Measurements from ENCODE around the gene BLVRA.

The BLVRA gene

DNA sequence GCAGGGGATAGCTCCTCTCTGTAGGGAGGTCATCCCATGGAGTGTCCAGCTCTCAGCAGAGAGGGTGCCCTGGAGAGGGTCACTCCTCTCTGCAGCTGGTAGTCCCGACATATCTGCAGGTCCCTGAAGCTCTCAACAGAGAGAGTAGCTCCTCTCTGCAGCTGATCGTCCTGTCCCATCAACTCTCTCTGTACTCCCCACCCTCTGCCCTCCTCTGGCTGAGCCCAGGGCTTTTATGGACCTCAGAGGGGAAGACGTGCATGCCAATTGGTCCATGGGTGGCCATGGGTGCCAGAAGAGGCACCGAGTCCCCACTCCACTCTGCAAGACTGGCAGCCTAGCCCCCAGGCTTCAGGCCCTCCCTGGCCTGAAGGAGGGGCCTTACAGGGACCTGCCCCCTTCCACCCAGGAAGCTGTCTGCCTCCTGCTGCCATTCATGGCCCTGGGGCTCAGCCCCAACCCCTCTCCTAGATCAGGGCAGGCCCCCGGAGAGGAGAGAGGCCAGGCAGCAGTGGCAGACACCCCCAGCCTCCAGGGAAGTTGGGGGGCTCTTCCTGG, 9.0 kb upstream of the BLVRA start:
- in situ Hi-C loops (cut with MboI; ENCODE audit: low sequenced_read_pairs) = no loop called here

DNA sequence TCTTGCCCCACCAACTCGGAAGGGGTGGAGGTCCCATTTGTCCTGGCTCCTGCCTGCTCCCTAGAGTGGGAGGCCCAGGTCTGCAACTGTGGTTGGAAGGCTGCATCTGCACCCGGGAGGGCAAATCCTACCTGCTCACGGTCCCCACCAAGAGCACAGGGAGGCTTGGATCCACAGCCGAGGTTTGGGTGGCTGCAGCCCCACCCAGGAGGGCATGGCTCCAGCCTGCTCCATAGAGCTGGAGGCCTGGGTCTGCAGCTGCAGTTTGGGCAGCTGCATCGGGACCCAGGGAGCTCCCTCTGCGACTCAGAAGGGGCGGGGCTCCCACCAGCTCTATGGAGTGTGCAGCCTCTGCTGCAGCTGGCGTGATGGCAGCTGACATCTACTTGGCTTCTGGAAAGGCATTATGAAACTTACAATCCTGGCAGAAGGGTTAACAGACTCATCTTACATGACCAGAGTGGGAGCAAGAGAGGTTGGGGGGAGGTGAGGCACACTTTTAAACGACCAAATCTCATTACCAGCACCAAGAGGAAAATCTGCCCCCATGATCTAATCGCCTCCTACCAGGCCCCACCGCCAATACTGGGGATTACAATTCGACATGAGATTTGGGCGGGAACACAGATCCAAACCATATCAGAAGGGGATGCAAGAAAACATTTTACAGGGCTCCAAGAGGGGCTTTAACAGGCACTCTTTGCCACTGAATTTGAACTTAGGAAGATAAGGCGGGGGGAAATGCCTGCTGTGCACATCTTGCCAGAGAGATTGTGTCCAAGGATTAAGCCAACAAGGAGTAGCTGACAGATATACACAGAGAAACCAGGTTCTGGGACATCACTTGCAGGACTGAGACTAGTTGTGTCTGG, 8.2 kb upstream of the BLVRA start:
- in situ Hi-C loops (cut with MboI; ENCODE audit: low sequenced_read_pairs) = no loop called here

DNA sequence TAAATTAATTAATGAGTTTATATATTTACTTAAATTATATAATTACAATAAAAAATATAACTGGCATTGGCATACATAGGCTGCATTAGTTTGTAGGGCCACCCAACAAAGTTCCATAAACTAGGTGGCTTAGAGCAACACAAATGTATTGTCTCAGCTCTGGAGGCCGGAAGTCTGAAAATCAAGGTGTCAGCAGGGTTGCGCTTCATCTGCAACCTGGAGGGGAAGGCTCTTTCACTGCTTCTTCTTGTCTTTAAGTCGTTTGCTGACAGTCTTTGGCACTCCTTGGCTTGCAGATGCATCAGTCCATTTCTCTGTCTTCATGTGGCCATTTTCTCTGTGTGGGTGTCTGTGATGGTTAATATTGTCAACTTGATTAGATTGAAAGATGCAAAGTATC, 6.1 kb upstream of the BLVRA start:
- in situ Hi-C loops (cut with MboI; ENCODE audit: low sequenced_read_pairs) = no loop called here

DNA sequence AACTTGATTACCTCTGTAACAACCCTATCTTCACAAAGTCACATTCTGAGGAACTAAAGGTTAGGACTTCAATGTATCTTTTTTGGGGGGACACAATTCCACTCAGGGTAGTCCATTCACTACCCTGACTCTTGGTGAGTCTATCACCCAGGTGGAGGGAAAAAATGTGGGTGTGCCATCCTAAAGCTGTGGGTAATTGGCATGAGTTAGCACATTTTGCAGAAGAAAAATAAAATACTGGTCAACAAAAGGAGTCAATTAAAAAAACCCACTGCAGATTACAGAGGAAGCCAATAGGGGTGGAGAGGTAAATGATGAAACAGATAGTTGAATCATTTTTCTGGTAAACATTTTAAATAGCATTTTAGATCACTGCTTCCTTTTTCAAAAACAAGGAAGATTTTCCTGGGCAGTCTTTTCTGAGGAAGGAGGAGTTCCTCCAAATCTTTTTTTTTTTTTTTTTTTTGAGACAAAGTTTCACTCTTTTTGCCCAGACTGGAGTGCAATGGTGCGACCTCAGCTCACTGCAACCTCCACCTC, 5.1 kb upstream of the BLVRA start:
- in situ Hi-C loops (cut with MboI; ENCODE audit: low sequenced_read_pairs) = no loop called here

DNA sequence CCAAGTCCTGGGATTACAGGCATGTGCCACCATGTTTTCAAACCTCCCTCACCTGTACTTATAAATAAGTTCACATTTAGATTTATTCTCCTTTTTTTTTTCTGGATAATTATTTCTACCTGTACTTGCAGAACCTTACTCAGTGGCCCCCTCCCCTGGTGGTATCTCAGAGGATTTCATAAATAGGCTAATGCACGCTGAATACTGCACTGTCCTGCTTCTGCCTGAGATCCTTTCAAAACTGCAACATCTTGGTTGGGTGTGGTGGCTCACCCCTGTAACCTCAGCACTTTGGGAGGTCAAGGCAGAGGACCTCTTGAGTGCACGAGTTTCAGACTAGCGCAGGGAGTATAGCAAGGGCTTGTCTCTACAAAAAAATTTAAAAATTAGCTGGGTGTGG, 4.6 kb upstream of the BLVRA start:
- in situ Hi-C loops (cut with MboI; ENCODE audit: low sequenced_read_pairs) = no loop called here

DNA sequence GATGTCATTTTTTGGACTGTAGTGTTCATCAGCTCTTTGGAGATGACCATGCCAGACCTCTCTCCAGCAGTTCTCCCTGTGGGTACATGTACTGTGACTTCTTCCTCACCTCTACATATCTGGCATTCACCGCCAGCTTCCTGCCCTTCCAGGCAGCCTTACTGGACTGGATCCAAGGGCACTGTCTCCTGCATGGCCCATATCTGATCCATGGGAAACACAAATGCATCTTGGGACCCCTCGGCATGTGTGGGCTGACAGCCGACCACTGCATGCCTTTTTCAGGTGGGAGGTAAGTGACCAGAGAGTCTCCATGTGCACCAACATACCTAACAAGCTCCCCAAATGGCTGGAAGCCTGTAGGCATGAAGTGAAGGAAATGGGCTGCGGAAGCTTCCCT, 3.9 kb upstream of the BLVRA start:
- in situ Hi-C loops (cut with MboI; ENCODE audit: low sequenced_read_pairs) = no loop called here

DNA sequence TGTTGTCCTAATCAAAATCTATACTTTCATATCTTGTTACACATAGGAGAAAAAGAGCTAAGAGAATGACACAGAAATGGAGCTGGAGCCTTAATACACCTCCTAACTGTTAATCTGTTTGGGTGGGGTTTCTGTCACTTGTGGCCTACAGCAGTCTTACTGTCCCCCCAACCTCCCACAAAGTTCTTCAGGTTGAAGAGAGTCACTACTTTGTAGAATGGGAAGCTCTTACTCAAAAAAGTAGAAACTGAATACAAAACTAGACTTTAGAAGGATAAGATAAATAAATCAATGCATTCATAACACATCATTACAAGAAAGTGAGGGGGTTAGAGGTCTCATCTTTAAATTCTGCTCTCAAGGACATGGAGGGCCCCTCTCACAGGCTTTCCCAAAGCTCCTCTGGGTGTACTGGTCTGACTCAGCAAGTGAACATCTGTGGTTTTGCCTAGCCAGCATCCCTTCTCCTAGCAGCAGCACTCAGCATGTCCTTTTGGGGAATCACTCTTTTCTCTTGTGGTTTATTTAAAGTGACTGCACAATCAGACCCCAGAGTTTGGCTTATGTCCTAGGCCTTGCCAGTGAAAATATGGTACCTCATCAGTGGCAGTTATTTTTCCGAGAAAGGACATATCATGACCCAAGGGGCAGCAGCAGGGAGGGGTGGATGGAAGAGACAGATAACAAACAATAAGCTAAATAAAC, 2.0 kb upstream of the BLVRA start:
- in situ Hi-C loops (cut with MboI; ENCODE audit: low sequenced_read_pairs) = no loop called here

DNA sequence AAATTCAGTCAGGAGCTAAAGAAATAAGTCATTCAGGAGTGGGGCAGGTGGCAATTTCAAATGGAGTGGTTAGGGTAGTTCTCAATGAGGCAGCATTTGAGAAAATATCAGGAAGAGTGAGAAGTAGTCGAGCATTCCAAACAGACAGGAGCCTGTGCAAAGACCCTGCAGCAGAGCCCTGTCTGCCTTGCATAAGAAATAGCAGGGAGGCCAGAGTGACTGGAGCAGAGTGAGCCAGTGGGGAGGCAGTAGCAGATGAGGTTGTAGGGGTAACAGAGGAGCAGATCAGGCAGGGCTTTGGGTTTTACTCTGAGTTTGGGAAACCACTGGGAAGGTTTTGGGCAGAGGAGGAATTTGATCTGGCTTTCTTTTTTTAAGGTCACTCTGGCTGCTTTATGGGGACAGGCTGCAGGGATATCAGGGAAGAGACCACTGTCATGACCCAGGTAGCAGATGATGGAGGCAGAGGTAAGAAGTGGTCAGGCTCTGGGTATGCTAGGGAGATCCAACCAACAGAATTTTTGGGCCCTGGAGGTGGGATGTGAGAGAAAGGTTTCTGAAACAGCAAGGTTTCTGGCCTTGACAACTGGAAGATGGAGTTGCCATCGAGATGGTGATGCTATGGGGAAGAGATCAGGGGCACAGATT, 1.3 kb upstream of the BLVRA start:
- in situ Hi-C loops (cut with MboI; ENCODE audit: low sequenced_read_pairs) = no loop called here

DNA sequence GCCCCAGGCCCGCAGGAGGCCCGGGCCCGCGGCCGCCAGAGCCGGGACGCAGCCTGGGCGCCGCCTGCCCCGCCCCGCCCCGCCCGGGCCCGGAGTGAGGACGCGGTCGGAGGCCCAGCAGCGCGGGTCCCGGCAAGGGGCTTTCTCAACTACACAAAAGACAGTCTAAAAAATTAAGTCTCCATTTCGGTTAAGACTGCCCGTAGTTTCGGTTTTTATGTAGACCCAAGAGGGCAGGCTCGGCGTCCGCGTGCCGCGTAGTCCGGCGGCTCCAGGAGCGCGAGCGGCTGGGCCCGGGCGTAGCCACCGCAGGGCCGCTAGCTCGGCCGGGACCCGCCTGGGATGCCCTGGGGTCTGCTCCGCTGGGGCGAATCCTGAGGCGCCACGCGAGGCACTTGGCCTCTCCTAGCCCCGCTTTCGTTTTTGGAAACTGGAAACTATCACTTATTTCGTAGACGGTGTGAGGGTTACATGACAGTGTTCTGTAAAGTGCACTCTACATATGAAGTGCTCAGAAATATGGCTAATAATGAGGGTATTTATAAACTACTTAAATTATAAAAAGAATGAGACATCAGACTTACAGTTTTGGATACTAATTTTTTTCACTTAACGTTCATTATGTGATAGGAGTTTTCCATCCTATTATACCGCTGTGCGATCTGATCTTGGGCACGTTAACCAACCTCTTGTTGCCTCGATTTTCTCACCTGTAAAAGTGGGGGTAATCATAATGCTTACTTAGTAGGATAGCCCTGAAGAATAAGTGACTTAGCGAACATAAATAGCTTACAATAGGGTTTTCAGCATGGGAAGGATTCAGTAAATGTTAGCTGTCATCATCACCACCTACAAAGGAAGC, 573 bp downstream of the BLVRA start:
- in situ Hi-C loops (cut with MboI; ENCODE audit: low sequenced_read_pairs) = no loop called here

DNA sequence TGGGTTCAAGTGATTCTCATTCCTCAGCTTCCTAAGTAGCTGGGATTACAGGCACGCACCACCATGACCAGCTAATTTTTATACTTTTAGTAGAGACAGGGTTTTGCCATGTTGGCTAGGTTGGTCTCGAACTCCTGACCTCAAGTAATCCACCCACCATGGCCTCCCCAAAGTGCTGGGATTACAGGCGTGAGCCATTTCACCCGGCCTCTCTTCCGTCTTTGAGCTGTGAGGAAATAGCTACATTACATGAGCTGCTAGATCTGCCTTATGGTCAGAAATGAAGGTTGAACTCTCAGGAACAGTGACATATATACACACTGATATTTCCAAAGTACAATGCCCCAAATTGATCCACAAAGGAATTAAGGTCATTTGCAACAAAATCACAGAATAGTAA, 2.4 kb downstream of the BLVRA start:
- in situ Hi-C loops (cut with MboI; ENCODE audit: low sequenced_read_pairs) = no loop called here

DNA sequence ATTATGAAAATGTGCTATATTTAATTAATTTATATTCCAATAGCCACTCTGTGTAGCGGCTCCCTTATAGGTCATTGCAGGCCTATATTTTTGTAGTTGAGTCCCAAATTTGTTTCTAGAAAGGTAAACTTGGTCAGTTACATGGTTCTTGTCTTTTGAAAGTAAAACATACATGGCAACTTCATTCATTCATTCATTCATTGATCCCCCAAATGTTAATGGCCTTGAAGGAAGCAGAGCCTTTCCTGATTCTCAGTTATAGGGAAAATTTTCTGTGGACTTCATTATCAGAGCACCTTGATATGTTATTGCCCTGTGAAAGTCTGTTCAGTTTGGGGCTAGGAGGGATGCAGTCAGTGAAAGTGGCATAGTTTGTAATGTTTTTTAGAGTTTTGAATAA, 2.9 kb downstream of the BLVRA start:
- in situ Hi-C loops (cut with MboI; ENCODE audit: low sequenced_read_pairs) = no loop called here

DNA sequence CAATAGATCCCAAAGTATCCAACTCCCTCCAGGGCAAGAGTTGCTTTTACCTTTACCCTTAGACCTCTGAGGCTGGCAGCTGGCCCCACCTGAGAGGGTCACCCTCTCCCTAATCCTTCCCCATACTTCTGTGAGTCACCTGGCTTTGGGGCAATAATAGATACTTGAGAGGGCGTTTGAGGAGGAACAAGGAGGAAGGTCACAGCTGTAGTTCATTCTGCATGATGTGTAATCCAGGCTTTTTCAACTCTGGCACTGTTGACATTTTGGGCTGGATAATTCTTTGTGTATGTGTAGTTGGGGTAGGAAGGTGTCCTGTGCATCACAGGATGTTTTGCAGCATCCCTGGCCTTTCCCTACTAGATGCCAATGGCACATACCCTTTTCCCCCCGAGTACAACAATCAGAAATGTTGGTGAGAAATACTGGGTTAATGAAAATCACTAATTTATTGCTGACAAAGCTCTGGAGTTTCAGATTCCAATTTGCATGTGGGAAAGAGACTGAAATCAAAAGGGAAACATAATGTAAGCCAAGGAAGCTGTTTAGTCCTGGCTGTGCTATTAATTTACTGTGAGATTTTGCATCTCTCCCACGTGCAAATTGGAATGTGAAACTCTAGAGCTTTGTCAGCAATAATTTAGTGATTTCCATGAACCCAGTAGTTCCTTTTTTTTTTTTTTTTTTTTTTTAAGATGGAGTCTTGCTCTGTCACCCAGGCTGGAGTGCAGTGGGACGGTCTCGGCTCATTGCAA, 3.6 kb downstream of the BLVRA start:
- in situ Hi-C loops (cut with MboI; ENCODE audit: low sequenced_read_pairs) = no loop called here

DNA sequence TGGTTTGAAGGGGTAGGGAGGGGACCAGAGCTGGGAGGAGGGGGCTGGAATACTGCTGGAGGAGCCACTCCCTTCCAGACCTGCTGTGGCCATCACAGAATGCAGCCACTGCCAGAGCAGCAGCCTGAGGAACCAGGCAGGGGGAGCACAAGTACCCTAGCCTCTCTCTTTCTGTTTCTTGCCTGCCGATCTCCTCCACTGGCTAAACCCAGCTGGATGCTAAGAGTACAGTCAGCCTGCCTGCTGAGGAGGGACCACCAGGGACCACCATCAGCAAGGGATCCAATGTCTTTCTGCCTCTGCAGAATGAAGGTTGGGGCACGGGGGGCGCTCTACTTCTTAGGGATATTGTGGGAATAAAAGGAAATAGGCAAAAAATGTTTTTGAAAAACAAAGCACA, 4.7 kb downstream of the BLVRA start:
- in situ Hi-C loops (cut with MboI; ENCODE audit: low sequenced_read_pairs) = no loop called here

DNA sequence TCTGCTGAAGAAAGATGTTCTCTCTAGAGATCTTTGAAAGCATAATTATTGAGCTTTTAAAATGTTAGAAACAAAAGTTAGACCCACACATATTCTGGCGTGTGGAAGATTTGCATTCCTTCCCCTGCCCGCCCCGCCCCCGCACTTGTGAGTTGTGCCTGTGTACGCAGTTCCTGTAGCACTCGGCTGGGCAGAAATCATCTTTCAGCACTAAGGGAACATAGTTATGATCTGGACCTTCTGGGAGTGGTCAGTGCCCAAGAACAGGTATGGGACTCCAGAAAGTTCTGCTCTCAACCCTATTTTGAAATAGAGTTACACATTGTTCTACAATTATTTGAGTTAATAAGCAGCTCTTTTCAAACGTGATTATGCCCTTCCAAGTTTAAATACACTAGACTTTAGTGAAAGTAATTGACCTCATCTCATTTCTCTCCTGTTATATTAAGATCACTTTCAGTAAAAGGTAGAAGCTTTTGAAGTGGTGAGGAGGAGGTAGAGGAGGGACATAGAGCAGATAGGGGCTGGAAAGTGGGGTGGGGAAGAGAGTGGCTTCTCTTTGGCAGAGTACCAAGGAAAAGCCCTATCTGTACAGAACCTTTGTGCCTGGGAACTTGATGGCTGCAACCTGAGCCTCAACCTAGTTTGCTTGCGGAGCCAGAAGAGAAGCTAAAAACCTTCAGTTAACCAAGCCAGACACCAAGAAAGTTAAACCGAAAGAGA, 5.7 kb downstream of the BLVRA start:
- in situ Hi-C loops (cut with MboI; ENCODE audit: low sequenced_read_pairs) = no loop called here

DNA sequence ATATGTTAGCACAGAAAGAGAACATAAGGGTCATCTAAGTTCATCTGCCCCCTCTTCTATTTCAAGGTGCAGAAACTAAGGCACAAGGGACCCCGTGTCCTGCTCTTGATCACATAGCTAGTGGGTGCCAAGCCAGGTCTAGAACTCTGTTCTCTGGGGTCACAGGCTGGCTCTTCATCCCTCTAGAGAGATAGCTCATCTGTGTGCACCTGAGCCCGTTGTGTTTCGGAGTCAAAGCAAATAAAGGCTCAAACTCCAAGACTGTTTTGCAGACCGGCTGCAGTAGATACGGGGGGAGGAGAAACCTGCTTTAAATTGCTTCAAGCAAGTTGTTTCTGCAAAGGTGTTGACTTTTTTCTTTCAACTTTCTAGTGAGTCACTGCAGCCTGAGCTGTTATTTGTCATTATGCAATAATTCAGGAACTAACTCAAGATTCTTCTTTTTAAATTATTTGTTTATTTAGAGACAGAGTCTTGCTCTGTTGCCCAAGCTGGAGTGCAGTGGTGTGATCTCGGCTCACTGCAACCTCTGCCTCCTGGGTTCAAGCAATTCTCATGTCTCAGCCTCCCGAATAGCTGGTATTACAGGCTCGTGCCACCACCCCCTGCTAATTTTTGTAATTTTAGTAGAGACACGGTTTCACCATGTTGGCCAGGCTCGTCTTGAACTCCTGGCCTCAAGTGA, 6.5 kb downstream of the BLVRA start:
- in situ Hi-C loops (cut with MboI; ENCODE audit: low sequenced_read_pairs) = no loop called here

DNA sequence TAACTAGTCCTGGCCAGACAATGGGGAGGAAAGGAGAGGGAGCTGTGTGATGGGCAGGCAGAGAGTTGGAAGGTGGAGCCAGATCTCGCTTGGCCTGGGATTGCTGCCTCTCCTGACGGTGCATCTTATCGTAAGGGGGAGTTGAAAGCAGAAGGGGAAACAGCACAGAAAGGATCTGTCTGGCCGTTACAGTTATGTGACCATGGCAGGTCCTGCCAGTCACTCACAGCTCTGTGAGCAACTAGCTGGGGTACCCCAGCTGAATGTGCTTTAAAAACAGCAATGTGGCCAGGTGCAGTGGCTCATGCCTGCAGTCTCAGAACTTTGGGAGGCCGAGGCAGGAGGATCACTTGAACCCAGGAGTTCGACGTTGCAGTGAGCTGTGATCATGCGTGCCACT, 8.1 kb downstream of the BLVRA start:
- in situ Hi-C loops (cut with MboI; ENCODE audit: low sequenced_read_pairs) = no loop called here

DNA sequence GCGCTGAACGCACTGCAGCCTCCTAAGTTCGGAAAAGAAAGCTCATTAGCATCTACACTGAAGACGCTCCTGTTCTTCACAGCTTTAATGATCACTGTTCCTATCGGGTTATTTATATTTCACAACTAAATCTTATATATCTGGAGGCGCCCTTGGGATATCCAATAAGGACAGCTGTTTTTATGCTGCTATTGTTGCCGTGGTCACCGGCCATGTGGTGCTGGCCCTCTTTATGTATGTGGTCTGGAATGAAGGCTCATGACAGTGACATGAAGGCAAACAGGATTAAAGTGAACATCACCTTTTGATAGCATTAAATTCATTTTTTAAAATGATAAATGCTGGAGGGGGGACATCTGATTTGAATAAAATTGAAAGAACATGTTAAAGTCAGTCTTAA, 8.8 kb downstream of the BLVRA start:
- in situ Hi-C loops (cut with MboI; ENCODE audit: low sequenced_read_pairs) = no loop called here

DNA sequence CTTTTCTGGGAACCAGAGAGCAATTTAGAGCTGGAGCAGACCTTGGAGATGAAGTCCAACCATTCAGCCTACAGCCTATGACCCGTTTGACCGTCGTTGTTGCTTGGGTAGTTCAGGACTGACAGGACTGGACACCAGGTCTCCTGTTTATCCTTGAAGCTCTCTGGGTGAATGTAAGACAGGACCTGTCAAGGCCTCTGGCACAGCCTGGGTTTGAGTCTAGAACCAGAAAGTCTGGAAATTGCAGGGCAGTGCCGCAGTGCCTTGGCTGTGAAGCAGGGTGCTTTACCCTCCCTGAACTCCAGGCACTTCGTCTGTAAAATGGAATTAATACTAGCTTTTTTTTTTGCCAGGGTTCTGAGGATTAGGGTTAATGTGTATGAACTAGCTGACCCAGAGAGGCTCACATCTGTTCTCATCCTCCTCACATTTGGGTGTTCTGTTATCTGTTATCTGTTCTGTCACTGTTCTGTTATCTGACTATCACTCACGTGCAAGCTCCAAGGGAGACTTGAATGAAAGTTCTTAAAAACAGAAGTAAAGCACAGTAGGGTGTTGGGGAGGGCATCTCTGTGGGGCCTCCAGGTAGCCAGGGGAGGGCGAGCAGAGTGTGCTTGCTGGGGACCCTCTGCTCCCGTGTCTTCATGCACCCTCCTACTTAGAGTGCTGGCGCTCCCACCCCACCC, 9.9 kb downstream of the BLVRA start:
- in situ Hi-C loops (cut with MboI; ENCODE audit: low sequenced_read_pairs) = no loop called here

All from hTERT RPE-1 (cell line).